ENCODE measurements around the gene SHC1. TPM values are rescaled to one million over a fixed set of nuclear protein-coding genes. Genes with fewer than 3 reads are reported as not detected.

Gene SHC1
- total RNA-seq, 2 donors from 2014 or later: 98.3 to 104 TPM

- peaks cover 7% of the 10 kb centered on the region for H3K4me1 ChIP-seq
- DNase-seq: peak; percentile 62
Measured at GRCh38 chr1:154943649-154944400, 26.7 kb downstream of the SHC1 start.

GRCh38 chr1:154941333-154942013, 29.1 kb downstream of the SHC1 start:
- Histone ChIP-seq H3K27me3 (no peaks in the 10 kb centered on the region), H3K4me3 (no peak overlapping the region), H3K4me1 (peaks cover 7% of the 10 kb centered on the region), H3K27ac (no peak overlapping the region), H3K9me3 (no peaks in the 10 kb centered on the region), H3K9ac (ENCODE audit: low read depth in 2 of 2, low read length in 2 of 2) (no peak overlapping the region), H3K36me3 (no peaks in the 10 kb centered on the region)
- TF ChIP-seq CTCF (IDR thresholded peaks at IDR 0.05): no peak
- intact Hi-C loops (cut with DNase I): no loop called here
- DNase-seq: no peak

More at GRCh38 chr1:154943649-154944400, 26.7 kb downstream of the SHC1 start:
- TF ChIP-seq CTCF (IDR thresholded peaks at IDR 0.05): peak; percentile 70
- H3K4me3 ChIP-seq: no peak overlapping the region
- H3K9ac ChIP-seq (ENCODE audit: low read depth in 2 of 2, low read length in 2 of 2): peak overlapping the region in 1 of 2 donors; percentile 16
- no peaks in the 10 kb centered on the region for H3K27me3 ChIP-seq
- intact Hi-C loops (cut with DNase I): no loop called here
- no peaks in the 10 kb centered on the region for H3K9me3 ChIP-seq
- H3K36me3 ChIP-seq: no peaks in the 10 kb centered on the region
- no peak overlapping the region for H3K27ac ChIP-seq

GRCh38 chr1:154940651-154941194, 29.8 kb downstream of the SHC1 start:
- TF ChIP-seq CTCF (IDR thresholded peaks at IDR 0.05): no peak
- no peak overlapping the region for H3K27ac ChIP-seq
- intact Hi-C loops (cut with DNase I): no loop called here
- no peaks in the 10 kb centered on the region for H3K27me3 ChIP-seq
- no peak overlapping the region for H3K4me3 ChIP-seq
- no peak for DNase-seq
- no peak overlapping the region for H3K9ac ChIP-seq (ENCODE audit: low read depth in 2 of 2, low read length in 2 of 2)
- H3K4me1 ChIP-seq: peaks cover 7% of the 10 kb centered on the region
- H3K36me3 ChIP-seq: no peaks in the 10 kb centered on the region
- no peaks in the 10 kb centered on the region for H3K9me3 ChIP-seq

- H3K9ac ChIP-seq (ENCODE audit: low read depth in 2 of 2, low read length in 2 of 2): no peak overlapping the region
- no peaks in the 10 kb centered on the region for H3K27me3 ChIP-seq
- H3K36me3 ChIP-seq: no peaks in the 10 kb centered on the region
- no peaks in the 10 kb centered on the region for H3K9me3 ChIP-seq
- peaks cover 7% of the 10 kb centered on the region for H3K4me1 ChIP-seq
- no peak for DNase-seq
- no peak for TF ChIP-seq CTCF (IDR thresholded peaks at IDR 0.05)
- H3K4me3 ChIP-seq: no peak overlapping the region
- H3K27ac ChIP-seq: no peak overlapping the region
- intact Hi-C loops (cut with DNase I): no loop called here
Measured at GRCh38 chr1:154940213-154940560, 30.4 kb downstream of the SHC1 start.

GRCh38 chr1:154938604-154939399, 31.7 kb downstream of the SHC1 start:
- H3K27ac ChIP-seq: peak overlapping the region; percentile 96

More at GRCh38 chr1:154938604-154939399, 31.7 kb downstream of the SHC1 start:
- H3K9me3 ChIP-seq: no peaks in the 10 kb centered on the region
- no peak overlapping the region for H3K4me3 ChIP-seq
- intact Hi-C loops (cut with DNase I): no loop called here
- no peak for DNase-seq
- no peak for TF ChIP-seq CTCF (IDR thresholded peaks at IDR 0.05)
- H3K36me3 ChIP-seq: no peaks in the 10 kb centered on the region
- H3K9ac ChIP-seq (ENCODE audit: low read depth in 2 of 2, low read length in 2 of 2): no peak overlapping the region
- peaks cover 2% of the 10 kb centered on the region for H3K4me1 ChIP-seq
- no peaks in the 10 kb centered on the region for H3K27me3 ChIP-seq

Data from colonic mucosa (tissue), 4 donors.